Activated B cell treated with CpG ODN at 0.5 μM for 24 hours (primary cell): ENCODE measurements around the gene P2RY6. TPM values are rescaled to one million over a fixed set of nuclear protein-coding genes. Genes with fewer than 3 reads are reported as not detected.

Experiments
- ATAC-seq: fragments of 200-7000 bp; cut with Tn5 transposase; one replicate; pipeline ENCODE4 v1.10.0; 2021; ENCODE audit warnings: low read depth, mild to moderate bottlenecking, moderate library complexity
- CTCF ChIA-PET: fragments of 350-600 bp; sonication (Branson Sonifier 250); formaldehyde crosslinking; loops from one replicate; lab custom pipeline; 2021; ENCODE audit warnings: antibody characterized with exemption; lab: Charles Lee
- POLR2A ChIA-PET: fragments of 350-600 bp; sonication (Branson Sonifier 250); formaldehyde crosslinking; loops from one replicate; lab custom pipeline; 2021; ENCODE audit warnings: antibody characterized with exemption; lab: Charles Lee
- DNase-seq: peaks from one replicate; pipeline ENCODE4 v3.0.0; 2022
- H3K27ac Mint-ChIP-seq: one replicate; pipeline ENCODE4 v1.8.0; 2020; ENCODE audit warnings: mixed read lengths
- H3K27me3 Mint-ChIP-seq: one replicate; pipeline ENCODE4 v1.8.0; 2021; ENCODE audit warnings: mixed read lengths
- H3K36me3 Mint-ChIP-seq: one replicate; pipeline ENCODE4 v1.8.0; 2021; ENCODE audit warnings: low read depth, mixed read lengths
- H3K4me1 Mint-ChIP-seq: one replicate; pipeline ENCODE4 v1.8.0; 2021; ENCODE audit warnings: mixed read lengths
- H3K4me3 Mint-ChIP-seq: one replicate; pipeline ENCODE4 v1.8.0; 2020; ENCODE audit warnings: mild to moderate bottlenecking, mixed read lengths
- H3K9me3 Mint-ChIP-seq: one replicate; pipeline ENCODE4 v1.8.0; 2020; ENCODE audit warnings: mixed read lengths
- CTCF ChIP-seq: fragments of 200-600 bp; IDR thresholded peaks from one replicate; pipeline ENCODE4 v1.8.0; 2022; ENCODE audit warnings: antibody characterized with exemption, mild to moderate bottlenecking
- intact Hi-C: fragments of 100-400 bp; cut with micrococcal nuclease; formaldehyde crosslinking; loops from one replicate; pipeline ENCODE4 v1.15.1; 2024
- total RNA-seq: library from RNA; stranded (reverse); gene quantifications from 2 replicates; pipeline ENCODE4 v1.2.3, GENCODE V29; 2022

The P2RY6 gene
- total RNA-seq, 1 donor from 2014 or later: 0.22 TPM

- H3K4me3 Mint-ChIP-seq: no peak overlapping the region
- no peak for TF ChIP-seq CTCF
- no peak for DNase-seq
- H3K9me3 Mint-ChIP-seq: no peaks in the 10 kb centered on the region
- intact Hi-C loops: no loop called here
- H3K27me3 Mint-ChIP-seq: no peaks in the 10 kb centered on the region
- no peak overlapping the region for H3K27ac Mint-ChIP-seq
- ChIA-PET POLR2A (no interaction called here), CTCF (interaction anchor here (0.9 kb wide), 1 partner anchor 15 kb away, joined by 3 read pairs; no protein-coding TSS in a partner anchor)
- no peaks in the 10 kb centered on the region for H3K36me3 Mint-ChIP-seq
- H3K4me1 Mint-ChIP-seq: peaks cover 18% of the 10 kb centered on the region
- no peak for ATAC-seq
Measured at GRCh38 chr11:73274722-73275380, 2.7 kb downstream of the P2RY6 start.

- no peaks in the 10 kb centered on the region for H3K9me3 Mint-ChIP-seq
- CTCF ChIA-PET: interaction anchor here (0.9 kb wide), 1 partner anchor 14 kb away, joined by 3 read pairs; no protein-coding TSS in a partner anchor
- DNase-seq (no peak), ATAC-seq (no peak)
- H3K4me3 Mint-ChIP-seq: no peak overlapping the region
- no peaks in the 10 kb centered on the region for H3K27me3 Mint-ChIP-seq
- H3K4me1 Mint-ChIP-seq: peaks cover 15% of the 10 kb centered on the region
- H3K27ac Mint-ChIP-seq: no peak overlapping the region
- no peak for TF ChIP-seq CTCF
- no peaks in the 10 kb centered on the region for H3K36me3 Mint-ChIP-seq
- intact Hi-C loops: no loop called here
- POLR2A ChIA-PET: no interaction called here
Measured at GRCh38 chr11:73275381-73275750, 3.2 kb downstream of the P2RY6 start.

- Mint-ChIP-seq H3K4me1 (no peaks in the 10 kb centered on the region), H3K27me3 (no peaks in the 10 kb centered on the region), H3K36me3 (no peaks in the 10 kb centered on the region), H3K27ac (no peak overlapping the region), H3K4me3 (no peak overlapping the region), H3K9me3 (no peaks in the 10 kb centered on the region)
- ChIA-PET POLR2A (interaction anchor here (0.7 kb wide), 1 partner anchor 99 kb away, joined by 3 read pairs; no protein-coding TSS in a partner anchor), CTCF (no interaction called here)
- ATAC-seq (no peak), DNase-seq (no peak)
- intact Hi-C loops: no loop called here
- no peak for TF ChIP-seq CTCF
Measured at GRCh38 chr11:73277467-73277866, 5.3 kb downstream of the P2RY6 start.

GRCh38 chr11:73280626-73281025, 8.5 kb downstream of the P2RY6 start:
- intact Hi-C loops: no loop called here
- DNase-seq (no peak), ATAC-seq (no peak)
- no peak overlapping the region for H3K4me3 Mint-ChIP-seq
- H3K36me3 Mint-ChIP-seq: no peaks in the 10 kb centered on the region
- no peak for TF ChIP-seq CTCF
- H3K9me3 Mint-ChIP-seq: no peaks in the 10 kb centered on the region
- no peaks in the 10 kb centered on the region for H3K27me3 Mint-ChIP-seq
- H3K4me1 Mint-ChIP-seq: no peaks in the 10 kb centered on the region
- no peak overlapping the region for H3K27ac Mint-ChIP-seq
- ChIA-PET CTCF (no interaction called here), POLR2A (no interaction called here)

GRCh38 chr11:73281201-73281741, 9.1 kb downstream of the P2RY6 start:
- H3K36me3 Mint-ChIP-seq: no peaks in the 10 kb centered on the region
- H3K4me1 Mint-ChIP-seq: no peaks in the 10 kb centered on the region
- no peak overlapping the region for H3K27ac Mint-ChIP-seq
- intact Hi-C loops: no loop called here
- no peaks in the 10 kb centered on the region for H3K27me3 Mint-ChIP-seq
- no peak for DNase-seq
- CTCF ChIA-PET: no interaction called here
- H3K9me3 Mint-ChIP-seq: no peaks in the 10 kb centered on the region
- TF ChIP-seq CTCF: no peak
- no peak for ATAC-seq
- POLR2A ChIA-PET: no interaction called here
- no peak overlapping the region for H3K4me3 Mint-ChIP-seq
